MCF 10A (cell line): ENCODE measurements around the gene HS3ST5. TPM values are rescaled to one million over a fixed set of nuclear protein-coding genes. Genes with fewer than 3 reads are reported as not detected.

ENCODE experiments used
- BruUV-seq: library from RNA; stranded (reverse); fragments of 400-500 nt; replicated peaks from 2 replicates; lab custom pipeline; 2021; lab: Mats Ljungman, UMichigan
- CTCF ChIA-PET: fragments of 300-600 bp; sonication (Branson Sonifier 250); formaldehyde crosslinking; extraction: SDS; loops from one replicate; lab custom pipeline; 2021; ENCODE audit warnings: antibody characterized with exemption, inconsistent platforms; lab: Yijun Ruan, JAX
- POLR2A ChIA-PET: fragments of 300-600, 350-650 bp; sonication (Branson Sonifier 250); formaldehyde crosslinking; extraction: SDS; loops from one replicate; lab custom pipeline; 2020; ENCODE audit warnings: antibody characterized with exemption, inconsistent platforms; lab: Yijun Ruan, JAX
- DNase-seq: peaks from one replicate; pipeline ENCODE4 v3.0.0-alpha.2; 2018; ENCODE audit not compliant: unreplicated experiment
- H3K27ac Mint-ChIP-seq: one replicate; pipeline ENCODE4 v1.8.0; 2022; ENCODE audit warnings: mild to moderate bottlenecking, low read depth, mixed read lengths; ENCODE audit not compliant: unreplicated experiment
- H3K27me3 Mint-ChIP-seq: one replicate; pipeline ENCODE4 v1.8.0; 2022; ENCODE audit warnings: mixed read lengths; ENCODE audit not compliant: insufficient read depth, unreplicated experiment
- H3K36me3 Mint-ChIP-seq: one replicate; pipeline ENCODE4 v1.8.0; 2022; ENCODE audit warnings: mild to moderate bottlenecking, moderate library complexity, mixed read lengths; ENCODE audit not compliant: insufficient read depth, unreplicated experiment
- H3K4me1 Mint-ChIP-seq: one replicate; pipeline ENCODE4 v1.8.0; 2022; ENCODE audit warnings: mixed read lengths; ENCODE audit not compliant: insufficient read depth, unreplicated experiment
- H3K4me3 Mint-ChIP-seq: one replicate; pipeline ENCODE4 v1.8.0; 2022; ENCODE audit warnings: mild to moderate bottlenecking, moderate library complexity, mixed read lengths; ENCODE audit not compliant: unreplicated experiment
- H3K9me3 Mint-ChIP-seq: one replicate; pipeline ENCODE4 v1.8.0; 2022; ENCODE audit warnings: mixed read lengths; ENCODE audit not compliant: unreplicated experiment
- CTCF ChIP-seq: fragments of 200-600 bp; IDR thresholded peaks from one replicate; pipeline ENCODE4 v1.8.0; 2022; ENCODE audit warnings: antibody characterized with exemption, mild to moderate bottlenecking; ENCODE audit not compliant: unreplicated experiment
- intact Hi-C: fragments of 100-400 bp; cut with micrococcal nuclease; formaldehyde crosslinking; loops from 2 replicates; pipeline ENCODE4 v1.14.1; 2022
- total RNA-seq: library from RNA; stranded (reverse); gene quantifications from 2 replicates; pipeline ENCODE4 v1.2.3, GENCODE V29; 2022

Gene HS3ST5
- total RNA-seq, 1 experiment from 2014 or later: not detected

GRCh38 chr6:114100215-114100994, 242.4 kb downstream of the HS3ST5 start:
- DNase-seq: no peak
- Mint-ChIP-seq H3K4me3 (no peak overlapping the region), H3K36me3 (no peaks in the 10 kb centered on the region)

GRCh38 chr6:114096561-114097172, 246.2 kb downstream of the HS3ST5 start:
- TF ChIP-seq CTCF: peak; percentile 37
- intact Hi-C loops: loop anchor here (2.0 kb wide), 1 partner anchor 208 kb away; no protein-coding TSS in a partner anchor
- H3K27me3 Mint-ChIP-seq: no peaks in the 10 kb centered on the region
- no peaks in the 10 kb centered on the region for H3K36me3 Mint-ChIP-seq
- no peak overlapping the region for H3K27ac Mint-ChIP-seq
- H3K4me1 Mint-ChIP-seq: no peaks in the 10 kb centered on the region
- BruUV-seq: no TSS peak
- H3K9me3 Mint-ChIP-seq: no peaks in the 10 kb centered on the region
- peak; percentile 51 for DNase-seq
- CTCF ChIA-PET: interaction anchor here (0.6 to 4.8 kb wide), 9 partner anchors 9 to 208 kb away, joined by 3 to 33 read pairs (median 4); no protein-coding TSS in a partner anchor
- no peak overlapping the region for H3K4me3 Mint-ChIP-seq
- POLR2A ChIA-PET: no interaction called here

More at GRCh38 chr6:114100215-114100994, 242.4 kb downstream of the HS3ST5 start:
- no peak overlapping the region for H3K27ac Mint-ChIP-seq
- peaks cover 13% of the 10 kb centered on the region for H3K27me3 Mint-ChIP-seq
- ChIA-PET POLR2A (no interaction called here), CTCF (interaction anchor here (0.9 to 4.8 kb wide), 3 partner anchors 9 to 204 kb away, joined by 4 to 33 read pairs (median 5); no protein-coding TSS in a partner anchor)
- TF ChIP-seq CTCF: no peak
- no peaks in the 10 kb centered on the region for H3K9me3 Mint-ChIP-seq
- no peaks in the 10 kb centered on the region for H3K4me1 Mint-ChIP-seq
- no TSS peak for BruUV-seq
- intact Hi-C loops: no loop called here

- POLR2A ChIA-PET: no interaction called here
- H3K9me3 Mint-ChIP-seq: no peaks in the 10 kb centered on the region
- H3K4me3 Mint-ChIP-seq: no peak overlapping the region
- intact Hi-C loops: no loop called here
- no peak for DNase-seq
- no peaks in the 10 kb centered on the region for H3K27me3 Mint-ChIP-seq
- H3K27ac Mint-ChIP-seq: no peak overlapping the region
- no peak for TF ChIP-seq CTCF
- no peaks in the 10 kb centered on the region for H3K4me1 Mint-ChIP-seq
- no peaks in the 10 kb centered on the region for H3K36me3 Mint-ChIP-seq
- CTCF ChIA-PET: interaction anchor here (1.0 to 1.2 kb wide), 3 partner anchors 15 to 212 kb away, joined by 3 to 4 read pairs (median 4); no protein-coding TSS in a partner anchor
- BruUV-seq: no TSS peak
Observed at GRCh38 chr6:114092943-114093342, 249.9 kb downstream of the HS3ST5 start.

- peaks cover 22% of the 10 kb centered on the region for H3K27me3 Mint-ChIP-seq
- intact Hi-C loops: no loop called here
- no peak overlapping the region for H3K27ac Mint-ChIP-seq
- no peak for TF ChIP-seq CTCF
- ChIA-PET CTCF (interaction anchor here (0.7 to 1.8 kb wide), 3 partner anchors 9 to 178 kb away, joined by 3 to 6 read pairs (median 5); no protein-coding TSS in a partner anchor), POLR2A (interaction anchor here (0.7 kb wide), 2 partner anchors 123 to 453 kb away, joined by 3 read pairs; no protein-coding TSS in a partner anchor)
- peaks cover 6% of the 10 kb centered on the region for H3K4me1 Mint-ChIP-seq
- no peak for DNase-seq
- H3K9me3 Mint-ChIP-seq: no peaks in the 10 kb centered on the region
- H3K36me3 Mint-ChIP-seq: no peaks in the 10 kb centered on the region
- no peak overlapping the region for H3K4me3 Mint-ChIP-seq
- BruUV-seq: no TSS peak
Observed at GRCh38 chr6:114090626-114091025, 252.2 kb downstream of the HS3ST5 start.
